CD14-positive monocyte (primary cell): ENCODE results near the gene TMEM109. TPM values are rescaled to one million over a fixed set of nuclear protein-coding genes. Genes with fewer than 3 reads are reported as not detected.

Experiments used
- DNase-seq, 3 donors: peaks; one replicate each; pipeline ENCODE4 v3.0.0-alpha.2; 2011 to 2022
- H2AFZ ChIP-seq: 2 replicates; pipeline ENCODE4 v1.6.0; 2012; ENCODE audit warnings: mild to moderate bottlenecking, low read depth, low read length, inconsistent platforms; ENCODE audit not compliant: insufficient read depth, poor library complexity, severe bottlenecking
- H3K27ac ChIP-seq, 2 donors: 1 replicate in 1 of 2; 2 replicates in 1 of 2; pipeline ENCODE4 v1.5.1; 2012 to 2013; ENCODE audit warnings: low read length in 2 of 2, control low read depth in 1 of 2, inconsistent platforms in 1 of 2, low read depth in 1 of 2, mild to moderate bottlenecking in 1 of 2
- H3K27me3 ChIP-seq, 2 donors: one replicate each; pipeline versions ENCODE4 v1.6.0 to v1.6.1; 2011 to 2013; ENCODE audit warnings: low read length in 2 of 2; ENCODE audit not compliant: control insufficient read depth in 2 of 2, insufficient read depth in 2 of 2
- H3K36me3 ChIP-seq, 2 donors: replicated peaks in 1 of 2; 1 replicate in 1 of 2; 2 replicates in 1 of 2; pipeline versions ENCODE4 v1.5.1 to v1.6.1; 2012 to 2013; ENCODE audit warnings: low read length in 2 of 2, control low read depth in 1 of 2, inconsistent platforms in 1 of 2, mild to moderate bottlenecking in 1 of 2; ENCODE audit not compliant: insufficient read depth in 2 of 2, control insufficient read depth in 1 of 2
- H3K4me1 ChIP-seq, 2 donors: 1 replicate in 1 of 2; 2 replicates in 1 of 2; pipeline versions ENCODE4 v1.5.1 to v1.6.1; 2012 to 2013; ENCODE audit warnings: low read length in 2 of 2, control low read depth in 1 of 2, inconsistent platforms in 1 of 2, mild to moderate bottlenecking in 1 of 2, moderate library complexity in 1 of 2; ENCODE audit not compliant: insufficient read depth in 2 of 2, control insufficient read depth in 1 of 2
- H3K4me2 ChIP-seq: replicated peaks from 2 replicates; pipeline ENCODE3; 2012; ENCODE audit warnings: low read length, moderate library complexity, mild to moderate bottlenecking; ENCODE audit not compliant: poor library complexity, severe bottlenecking; ENCODE audit errors: extremely low read depth
- H3K4me3 ChIP-seq, 3 experiments: fragments of 200-600 bp in 1 of 3; sonication (generic) in 1 of 3; replicated peaks in 1 of 3; 1 replicate in 2 of 3; 2 replicates in 1 of 3; pipeline ENCODE4 v1.5.1; 2011 to 2013; ENCODE audit warnings: low read length in 3 of 3, mild to moderate bottlenecking in 3 of 3, control low read depth in 2 of 3, low read depth in 2 of 3, inconsistent platforms in 1 of 3, moderate library complexity in 1 of 3
- H3K79me2 ChIP-seq: 2 replicates; pipeline ENCODE4 v1.6.0; 2012; ENCODE audit warnings: mild to moderate bottlenecking, control low read depth, inconsistent platforms, low read length, moderate library complexity; ENCODE audit not compliant: insufficient read depth
- H3K9ac ChIP-seq: 2 replicates; pipeline ENCODE4 v1.6.0; 2017; ENCODE audit warnings: low read length, mild to moderate bottlenecking; ENCODE audit not compliant: insufficient read depth, poor library complexity, severe bottlenecking
- H3K9me3 ChIP-seq, 2 donors: replicated peaks in 1 of 2; 1 replicate in 1 of 2; 2 replicates in 1 of 2; pipeline versions ENCODE4 v1.5.1 to v1.6.1; 2012 to 2013; ENCODE audit warnings: low read length in 2 of 2, control low read depth in 1 of 2; ENCODE audit not compliant: control insufficient read depth in 1 of 2, insufficient read depth in 1 of 2
- H4K20me1 ChIP-seq: 2 replicates; pipeline ENCODE4 v1.6.0; 2012; ENCODE audit warnings: mild to moderate bottlenecking, low read length, control low read depth, moderate library complexity; ENCODE audit not compliant: insufficient read depth
- H3K27ac Mint-ChIP-seq, 7 donors: one replicate each; pipeline ENCODE4 v1.8.0; 2020; ENCODE audit warnings: mild to moderate bottlenecking in 7 of 7, mixed read lengths in 7 of 7, moderate library complexity in 6 of 7, inconsistent platforms in 2 of 7
- H3K27me3 Mint-ChIP-seq, 3 donors: one replicate each; pipeline ENCODE4 v1.8.0; 2021 to 2022; ENCODE audit warnings: low read depth in 3 of 3, mild to moderate bottlenecking in 3 of 3, mixed read lengths in 3 of 3, moderate library complexity in 3 of 3, inconsistent platforms in 1 of 3
- H3K36me3 Mint-ChIP-seq, 2 donors: one replicate each; pipeline ENCODE4 v1.8.0; 2020; ENCODE audit warnings: mixed read lengths in 2 of 2, inconsistent platforms in 1 of 2, mild to moderate bottlenecking in 1 of 2
- H3K4me1 Mint-ChIP-seq: one replicate; pipeline ENCODE4 v1.8.0; 2020; ENCODE audit warnings: mild to moderate bottlenecking, mixed read lengths
- H3K4me3 Mint-ChIP-seq, 2 donors: one replicate each; pipeline ENCODE4 v1.8.0; 2020; ENCODE audit warnings: mild to moderate bottlenecking in 2 of 2, mixed read lengths in 2 of 2, moderate library complexity in 1 of 2
- H3K9me3 Mint-ChIP-seq, 7 donors: one replicate each; pipeline ENCODE4 v1.8.0; 2020 to 2022; ENCODE audit warnings: mixed read lengths in 7 of 7, mild to moderate bottlenecking in 6 of 7, moderate library complexity in 6 of 7, inconsistent platforms in 2 of 7
- WGBS: methylation state at CpG from one replicate; pipeline ENCODE4 v1.1.5; 2013; ENCODE audit warnings: missing lambda C conversion rate; ENCODE audit not compliant: insufficient coverage; 5-methylcytosine and 5-hydroxymethylcytosine counted together
- intact Hi-C, 2 donors: fragments of 100-400 bp; cut with micrococcal nuclease; formaldehyde crosslinking; loops; one replicate each; pipeline versions ENCODE4 v1.15.0 to v1.15.1; 2023
- polyA plus RNA-seq, 3 donors: library from polyadenylated mRNA; depleted of rRNA in 1 of 3; unstranded in 2 of 3; stranded (reverse) in 1 of 3; fragments of 300-500 nt in 2 of 3; fragments of >200 nt in 1 of 3; fragmentation: Illumina TruSeq in 2 of 3; gene quantifications; 1 replicate in 2 of 3; 2 replicates in 1 of 3; pipeline ENCODE4 v1.2.3, GENCODE V29; 2012 to 2021
- TF ChIP-seq, protein P1 (sequence below): fragments of 200-600 bp; IDR thresholded peaks from one replicate; pipeline ENCODE4 v1.8.0; 2022; ENCODE audit warnings: antibody characterized with exemption, mild to moderate bottlenecking

TMEM109 gene
- polyA plus RNA-seq, 3 donors: 22.7 to 112 (median 110) TPM

DNA sequence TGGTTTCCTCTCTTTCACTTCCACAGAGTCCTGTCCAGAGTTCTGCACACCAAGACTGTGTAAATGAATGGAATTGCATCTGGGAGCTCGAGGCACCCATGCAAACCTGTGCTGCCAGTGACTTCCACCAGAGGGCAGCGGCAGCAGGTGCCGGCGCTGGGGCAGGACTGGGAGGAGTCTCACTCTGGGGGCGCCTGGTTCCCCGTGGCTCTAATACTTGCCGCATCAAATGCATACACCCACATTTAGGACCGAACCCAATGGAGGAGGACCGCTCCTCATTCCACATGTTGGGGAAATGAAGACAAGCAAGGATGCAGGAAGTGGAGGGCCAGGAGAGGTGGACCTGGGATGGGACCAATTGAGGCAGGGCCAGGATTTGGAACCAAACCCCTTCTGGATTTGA lies 56.4 kb downstream of the TMEM109 start:
- Histone ChIP-seq H3K4me2 (no peak overlapping the region), H3K27me3 (peaks cover 3 to 19% of the 10 kb centered on the region in 2 donors), H2AFZ (no peak overlapping the region), H3K36me3 (no peaks in the 10 kb centered on the region), H3K4me3 (no peak overlapping the region), H3K27ac (no peak overlapping the region), H3K9ac (no peak overlapping the region), H3K9me3 (peaks cover 7 to 8% of the 10 kb centered on the region in 2 donors), H3K4me1 (peaks cover 0 to 10% of the 10 kb centered on the region in 2 donors), H4K20me1 (no peaks in the 10 kb centered on the region), H3K79me2 (no peaks in the 10 kb centered on the region)
- DNase-seq: peak; percentile 53 to 65 (median 60)
- Mint-ChIP-seq H3K9me3 (peaks cover 0 to 16% (median 10%) of the 10 kb centered on the region in 7 donors), H3K27me3 (peaks cover 27 to 47% (median 31%) of the 10 kb centered on the region in 3 donors), H3K36me3 (no peaks in the 10 kb centered on the region), H3K4me1 (peaks cover 29% of the 10 kb centered on the region), H3K4me3 (no peak overlapping the region), H3K27ac (peak overlapping the region in 1 of 7 donors; percentile 32)
- 0% methylated on average over 2 of the region's 9 CpGs for WGBS
- intact Hi-C loops: loop anchor here in 1 of 2 donors (1.0 kb wide), 1 partner anchor 159 kb away; no protein-coding TSS in a partner anchor
- TF ChIP-seq, protein P1, sequence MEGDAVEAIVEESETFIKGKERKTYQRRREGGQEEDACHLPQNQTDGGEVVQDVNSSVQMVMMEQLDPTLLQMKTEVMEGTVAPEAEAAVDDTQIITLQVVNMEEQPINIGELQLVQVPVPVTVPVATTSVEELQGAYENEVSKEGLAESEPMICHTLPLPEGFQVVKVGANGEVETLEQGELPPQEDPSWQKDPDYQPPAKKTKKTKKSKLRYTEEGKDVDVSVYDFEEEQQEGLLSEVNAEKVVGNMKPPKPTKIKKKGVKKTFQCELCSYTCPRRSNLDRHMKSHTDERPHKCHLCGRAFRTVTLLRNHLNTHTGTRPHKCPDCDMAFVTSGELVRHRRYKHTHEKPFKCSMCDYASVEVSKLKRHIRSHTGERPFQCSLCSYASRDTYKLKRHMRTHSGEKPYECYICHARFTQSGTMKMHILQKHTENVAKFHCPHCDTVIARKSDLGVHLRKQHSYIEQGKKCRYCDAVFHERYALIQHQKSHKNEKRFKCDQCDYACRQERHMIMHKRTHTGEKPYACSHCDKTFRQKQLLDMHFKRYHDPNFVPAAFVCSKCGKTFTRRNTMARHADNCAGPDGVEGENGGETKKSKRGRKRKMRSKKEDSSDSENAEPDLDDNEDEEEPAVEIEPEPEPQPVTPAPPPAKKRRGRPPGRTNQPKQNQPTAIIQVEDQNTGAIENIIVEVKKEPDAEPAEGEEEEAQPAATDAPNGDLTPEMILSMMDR: peak; percentile 96

DNA sequence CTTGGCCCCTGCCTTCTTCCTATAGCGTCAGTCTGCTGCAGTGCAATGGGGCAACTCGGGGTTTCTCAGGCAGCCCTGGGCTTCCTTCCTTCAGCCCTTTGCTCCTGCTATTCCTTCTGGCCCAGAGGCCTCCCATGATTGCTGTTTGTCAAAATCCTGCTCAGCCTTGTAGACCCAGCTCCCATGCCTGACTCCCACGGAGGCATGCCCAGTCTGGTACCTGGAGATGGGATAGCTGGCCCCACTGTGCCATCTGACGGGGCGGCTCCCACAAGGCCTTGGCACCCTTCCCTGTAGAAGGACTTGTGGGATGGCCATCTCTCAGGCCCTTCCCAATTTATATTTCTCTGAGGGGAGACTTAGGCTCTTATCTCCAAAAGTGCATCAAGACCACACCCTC lies 56.9 kb downstream of the TMEM109 start:
- Mint-ChIP-seq H3K27ac (no peak overlapping the region), H3K4me1 (peaks cover 29% of the 10 kb centered on the region), H3K4me3 (peak overlapping the region; percentile 31 to 64), H3K27me3 (peaks cover 27 to 47% (median 31%) of the 10 kb centered on the region in 3 donors), H3K36me3 (no peaks in the 10 kb centered on the region), H3K9me3 (peaks cover 0 to 16% (median 10%) of the 10 kb centered on the region in 7 donors)
- intact Hi-C loops: loop anchor here in 1 of 2 donors (1.0 kb wide), 1 partner anchor 158 kb away; no protein-coding TSS in a partner anchor
- DNase-seq: no peak
- Histone ChIP-seq H3K27ac (no peak overlapping the region), H3K4me1 (peaks cover 0 to 10% of the 10 kb centered on the region in 2 donors), H3K9ac (no peak overlapping the region), H2AFZ (no peak overlapping the region), H3K79me2 (no peaks in the 10 kb centered on the region), H3K36me3 (no peaks in the 10 kb centered on the region), H3K4me3 (no peak overlapping the region), H3K9me3 (peaks cover 7 to 8% of the 10 kb centered on the region in 2 donors), H3K4me2 (no peak overlapping the region), H4K20me1 (no peaks in the 10 kb centered on the region), H3K27me3 (peaks cover 0 to 19% of the 10 kb centered on the region in 2 donors)
- WGBS: 56% methylated on average over 2 of the region's 5 CpGs
- TF ChIP-seq, protein P1: no peak
